SK-N-MC (cell line): ENCODE measurements around the gene TAF1B.
"Not testable (repeated sequence)": the region's sequence is repeated elsewhere in the genome, so short reads cannot be mapped to it uniquely, and the experiment has no call there.

Experiments
- DNase-seq: peaks from one replicate; pipeline ENCODE4 v3.0.0-alpha.2; 2011; ENCODE audit warnings: low read depth, low spot score
- H3K27ac ChIP-seq: fragments of 200-600 bp; sonication (generic); 2 replicates; pipeline ENCODE4 v1.5.1; 2016; ENCODE audit warnings: mixed run types
- H3K36me3 ChIP-seq: fragments of 200-600 bp; sonication (generic); 2 replicates; pipeline ENCODE4 v1.6.1; 2017; ENCODE audit warnings: antibody characterized with exemption, low read length, mixed read lengths; ENCODE audit not compliant: insufficient read depth
- H3K4me3 ChIP-seq: fragments of 200-600 bp; sonication (generic); 2 replicates; pipeline ENCODE4 v1.5.1; 2016
- H3K9ac ChIP-seq: fragments of 200-600 bp; sonication (generic); 2 replicates; pipeline ENCODE4 v1.8.0; 2017; ENCODE audit warnings: mixed run types, mixed read lengths; ENCODE audit not compliant: insufficient read length
- H3K9me3 ChIP-seq: fragments of 200-600 bp; sonication (generic); 2 replicates; pipeline ENCODE4 v1.6.1; 2017; ENCODE audit warnings: low read depth, mild to moderate bottlenecking, antibody characterized with exemption, low read length, moderate library complexity, mixed read lengths
- EZH2 ChIP-seq: fragments of 200-600 bp; sonication (generic); IDR thresholded peaks from one replicate; pipeline ENCODE4 v1.6.1; 2017; ENCODE audit warnings: antibody characterized with exemption
- FOXP2 ChIP-seq: optimal IDR thresholded peaks from 2 replicates; pipeline ENCODE3; 2011; ENCODE audit warnings: mild to moderate bottlenecking, moderate library complexity; ENCODE audit not compliant: insufficient read depth; ENCODE audit errors: extremely low read length, control extremely low read depth
- POLR2AphosphoS5 ChIP-seq: IDR thresholded peaks from 2 replicates; pipeline ENCODE4 v1.6.1; 2012; ENCODE audit warnings: mild to moderate bottlenecking, low read depth, low read length, borderline replicate concordance

TAF1B gene

GRCh38 chr2:9852881-9853280 is 9.6 kb downstream of the TAF1B start:
- peaks cover 97% of the 10 kb centered on the region for H3K36me3 ChIP-seq
- DNase-seq, result no peak
- no peak overlapping the region for H3K27ac ChIP-seq
- H3K9me3 ChIP-seq, result peaks cover 10% of the 10 kb centered on the region; the same call in 1 of the 2 replicates
- no peak overlapping the region for H3K4me3 ChIP-seq
- no peak overlapping the region for H3K9ac ChIP-seq
- TF ChIP-seq POLR2AphosphoS5 (no peak), FOXP2 (no peak), EZH2 (no peak)

GRCh38 chr2:9857814-9858729 is 14.8 kb downstream of the TAF1B start:
- Histone ChIP-seq H3K9me3 (peaks cover 10% of the 10 kb centered on the region; the same call in 1 of the 2 replicates), H3K4me3 (no peak overlapping the region), H3K9ac (no peak overlapping the region), H3K36me3 (peaks cover 86% of the 10 kb centered on the region), H3K27ac (no peak overlapping the region)
- DNase-seq, result no peak
- TF ChIP-seq FOXP2, result no peak
- TF ChIP-seq POLR2AphosphoS5, result no peak
- TF ChIP-seq EZH2, result no peak

GRCh38 chr2:9858730-9859068 is 15.4 kb downstream of the TAF1B start:
- H3K36me3 ChIP-seq, result peaks cover 79% of the 10 kb centered on the region
- H3K4me3 ChIP-seq, result no peak overlapping the region

GRCh38 chr2:9860922-9861580 is 17.8 kb downstream of the TAF1B start:
- H3K36me3 ChIP-seq, result peaks cover 56% of the 10 kb centered on the region
- H3K27ac ChIP-seq, H3K9ac ChIP-seq, H3K9me3 ChIP-seq, DNase-seq, H3K4me3 ChIP-seq: not testable (repeated sequence)

More at GRCh38 chr2:9858730-9859068, 15.4 kb downstream of the TAF1B start:
- Histone ChIP-seq H3K27ac (no peak overlapping the region), H3K9ac (no peak overlapping the region), H3K9me3 (peaks cover 10% of the 10 kb centered on the region; the same call in 1 of the 2 replicates)
- TF ChIP-seq FOXP2 (no peak), POLR2AphosphoS5 (no peak), EZH2 (no peak)
- no peak for DNase-seq

GRCh38 chr2:9867881-9868280 is 24.6 kb downstream of the TAF1B start:
- peaks cover 47% of the 10 kb centered on the region for H3K36me3 ChIP-seq
- H3K9ac ChIP-seq, result no peak overlapping the region
- no peak for DNase-seq
- no peaks in the 10 kb centered on the region for H3K9me3 ChIP-seq
- TF ChIP-seq FOXP2, result no peak
- H3K4me3 ChIP-seq, result no peak overlapping the region
- no peak overlapping the region for H3K27ac ChIP-seq

- no peak for TF ChIP-seq FOXP2
- no peak for TF ChIP-seq POLR2AphosphoS5
- no peak for TF ChIP-seq EZH2
- no peak overlapping the region for H3K27ac ChIP-seq
- DNase-seq, result no peak
- H3K9me3 ChIP-seq, result no peaks in the 10 kb centered on the region; the same call in 1 of the 2 replicates
- peaks cover 91% of the 10 kb centered on the region for H3K36me3 ChIP-seq
- H3K9ac ChIP-seq, result no peak overlapping the region
- no peak overlapping the region for H3K4me3 ChIP-seq
Measured at GRCh38 chr2:9873337-9873736, 30.1 kb downstream of the TAF1B start.

- TF ChIP-seq EZH2, result no peak
- TF ChIP-seq POLR2AphosphoS5, result no peak
- no peak for TF ChIP-seq FOXP2
- no peak overlapping the region for H3K9ac ChIP-seq
- DNase-seq, result no peak
- no peak overlapping the region for H3K27ac ChIP-seq
- no peak overlapping the region for H3K4me3 ChIP-seq
- H3K9me3 ChIP-seq, result no peaks in the 10 kb centered on the region; the same call in 1 of the 2 replicates
- H3K36me3 ChIP-seq, result peaks cover 75% of the 10 kb centered on the region
Measured at GRCh38 chr2:9877026-9877425, 33.8 kb downstream of the TAF1B start.

- TF ChIP-seq POLR2AphosphoS5 (no peak), EZH2 (no peak)
- H3K4me3 ChIP-seq, result no peak overlapping the region
- H3K36me3 ChIP-seq, result peaks cover 72% of the 10 kb centered on the region
- H3K9me3 ChIP-seq, result no peaks in the 10 kb centered on the region; the same call in 1 of the 2 replicates
- H3K9ac ChIP-seq, result no peak overlapping the region
- no peak overlapping the region for H3K27ac ChIP-seq
- DNase-seq, result no peak
Measured at GRCh38 chr2:9877726-9878125, 34.5 kb downstream of the TAF1B start.
